Breast epithelium (tissue), 4 donors: ENCODE data around the gene CUBN. TPM values are rescaled to one million over a fixed set of nuclear protein-coding genes. Genes with fewer than 3 reads are reported as not detected.
A peak's percentile ranks its signal among the peaks of the same experiment; 100 is the strongest.

Experiments
- DNase-seq, 2 donors: peaks; one replicate each; pipeline ENCODE4 v3.0.0-alpha.2; 2019; ENCODE audit warnings: low spot score in 2 of 2
- H3K27ac ChIP-seq, 2 donors: fragments of 200-600 bp; sonication (generic) in 1 of 2; one replicate each; pipeline ENCODE4 v1.5.1; 2016 to 2019; ENCODE audit warnings: mild to moderate bottlenecking in 1 of 2
- H3K27me3 ChIP-seq, 2 donors: fragments of 200-600 bp; sonication (generic) in 1 of 2; one replicate each; pipeline versions ENCODE4 v1.5.1 to v1.6.0; 2017 to 2019; ENCODE audit warnings: control low read depth in 1 of 2, mild to moderate bottlenecking in 1 of 2
- H3K36me3 ChIP-seq: fragments of 200-600 bp; one replicate; pipeline ENCODE4 v1.5.1; 2019
- H3K4me1 ChIP-seq, 2 donors: fragments of 200-600 bp; sonication (generic); one replicate each; pipeline ENCODE4 v1.5.1; 2016 to 2019; ENCODE audit warnings: control low read depth in 1 of 2
- H3K4me3 ChIP-seq, 3 donors: fragments of 200-600 bp; sonication (generic); 1 replicate in 2 of 3; 2 replicates in 1 of 3; pipeline ENCODE4 v1.5.1; 2016 to 2019; ENCODE audit warnings: mild to moderate bottlenecking in 3 of 3, moderate library complexity in 2 of 3
- H3K9me3 ChIP-seq, 2 donors: fragments of 200-600 bp; sonication (generic) in 1 of 2; one replicate each; pipeline ENCODE4 v1.5.1; 2016 to 2019; ENCODE audit warnings: control low read depth in 1 of 2
- CTCF ChIP-seq, 3 donors: fragments of 450-650 bp; IDR thresholded peaks; one replicate each; pipeline ENCODE4 v1.5.1; 2016 to 2017; ENCODE audit warnings: antibody characterized with exemption in 3 of 3, mild to moderate bottlenecking in 3 of 3, moderate library complexity in 3 of 3
- POLR2A ChIP-seq: fragments of 450-650 bp; IDR thresholded peaks from one replicate; pipeline ENCODE4 v1.6.1; 2016; ENCODE audit warnings: antibody characterized with exemption, mild to moderate bottlenecking, moderate library complexity
- POLR2AphosphoS5 ChIP-seq, 3 donors: sonication (generic); formaldehyde crosslinking; IDR thresholded peaks; one replicate each; pipeline ENCODE4 v1.6.1; 2017; ENCODE audit warnings: antibody characterized with exemption in 3 of 3
- intact Hi-C: fragments of 100-400 bp; cut with DNase I; formaldehyde crosslinking; loops from one replicate; pipeline ENCODE4 v1.15.1; 2023; ENCODE audit warnings: low total_unique reads
- total RNA-seq, 3 donors: library from RNA; depleted of rRNA; stranded (reverse); fragments of >200 nt; gene quantifications; one replicate each; pipeline ENCODE4 v1.1.0, GENCODE V29; 2016

The CUBN gene
- total RNA-seq, 3 donors from 2014 or later = 1.6 to 5.7 (median 5.0) TPM

- no peaks in the 10 kb centered on the region for H3K36me3 ChIP-seq
- no peaks in the 10 kb centered on the region for H3K4me1 ChIP-seq
- no peaks in the 10 kb centered on the region for H3K9me3 ChIP-seq
- H3K27ac ChIP-seq = no peak overlapping the region
- TF ChIP-seq POLR2A = no peak
- H3K4me3 ChIP-seq = no peak overlapping the region
- DNase-seq = no peak
- H3K27me3 ChIP-seq = no peaks in the 10 kb centered on the region
- intact Hi-C loops = no loop called here
Measured at GRCh38 chr10:16938952-16939351, 190.7 kb downstream of the CUBN start.

GRCh38 chr10:16934461-16934860, 195.2 kb downstream of the CUBN start:
- Histone ChIP-seq H3K36me3 (no peaks in the 10 kb centered on the region), H3K9me3 (no peaks in the 10 kb centered on the region), H3K4me3 (no peak overlapping the region), H3K4me1 (no peaks in the 10 kb centered on the region), H3K27me3 (no peaks in the 10 kb centered on the region), H3K27ac (no peak overlapping the region)
- intact Hi-C loops = no loop called here
- DNase-seq = no peak
- no peak for TF ChIP-seq CTCF (IDR thresholded peaks at IDR 0.05)
- TF ChIP-seq POLR2A = no peak
- no peak for TF ChIP-seq POLR2AphosphoS5 (IDR thresholded peaks at IDR 0.05)

- DNase-seq = no peak
- Histone ChIP-seq H3K9me3 (no peaks in the 10 kb centered on the region), H3K4me3 (no peak overlapping the region), H3K36me3 (no peaks in the 10 kb centered on the region), H3K27me3 (no peaks in the 10 kb centered on the region), H3K27ac (peak overlapping the region in 1 of 2 donors; percentile 9), H3K4me1 (no peaks in the 10 kb centered on the region)
- no peak for TF ChIP-seq CTCF (IDR thresholded peaks at IDR 0.05)
- peak in 1 of 3 donors; percentile 31 for TF ChIP-seq POLR2AphosphoS5 (IDR thresholded peaks at IDR 0.05)
- intact Hi-C loops = no loop called here
Measured at GRCh38 chr10:16933783-16934182, 195.8 kb downstream of the CUBN start.

- Histone ChIP-seq H3K4me3 (no peak overlapping the region), H3K4me1 (no peaks in the 10 kb centered on the region), H3K36me3 (no peaks in the 10 kb centered on the region), H3K9me3 (no peaks in the 10 kb centered on the region), H3K27ac (no peak overlapping the region), H3K27me3 (no peaks in the 10 kb centered on the region)
- no peak for TF ChIP-seq POLR2AphosphoS5 (IDR thresholded peaks at IDR 0.05)
- TF ChIP-seq POLR2A = no peak
- TF ChIP-seq CTCF (IDR thresholded peaks at IDR 0.05) = no peak
- no peak for DNase-seq
- intact Hi-C loops = no loop called here
Measured at GRCh38 chr10:16931930-16932329, 197.7 kb downstream of the CUBN start.

GRCh38 chr10:16930540-16930939, 199.1 kb downstream of the CUBN start:
- H3K9me3 ChIP-seq = no peaks in the 10 kb centered on the region
- H3K36me3 ChIP-seq = no peaks in the 10 kb centered on the region
- no peaks in the 10 kb centered on the region for H3K27me3 ChIP-seq
- TF ChIP-seq CTCF (IDR thresholded peaks at IDR 0.05) (no peak), POLR2A (no peak), POLR2AphosphoS5 (IDR thresholded peaks at IDR 0.05) (no peak)
- H3K4me3 ChIP-seq = no peak overlapping the region
- H3K4me1 ChIP-seq = no peaks in the 10 kb centered on the region
- DNase-seq = no peak
- intact Hi-C loops = no loop called here
- H3K27ac ChIP-seq = no peak overlapping the region

GRCh38 chr10:16929069-16929468, 200.5 kb downstream of the CUBN start:
- TF ChIP-seq CTCF (IDR thresholded peaks at IDR 0.05) (no peak), POLR2AphosphoS5 (IDR thresholded peaks at IDR 0.05) (no peak)
- no peaks in the 10 kb centered on the region for H3K36me3 ChIP-seq
- no peaks in the 10 kb centered on the region for H3K4me1 ChIP-seq
- intact Hi-C loops = no loop called here
- no peaks in the 10 kb centered on the region for H3K27me3 ChIP-seq
- H3K9me3 ChIP-seq = no peaks in the 10 kb centered on the region
- DNase-seq = no peak
- no peak overlapping the region for H3K27ac ChIP-seq
- H3K4me3 ChIP-seq = no peak overlapping the region
